Activated CD4-positive, alpha-beta T cell treated with anti-CD3 and anti-CD28 coated beads, Interleukin-2, amount 50 U/mL, for 48 hours (primary cell): ENCODE results near the gene DNMT3B.
"Not testable (repeated sequence)": the region's sequence is repeated elsewhere in the genome, so short reads cannot be mapped to it uniquely, and the experiment has no call there.

Experiments
- DNase-seq, 2 experiments: peaks; one replicate each; pipeline ENCODE4 v3.0.0-alpha.2; 2020

DNMT3B gene

DNA sequence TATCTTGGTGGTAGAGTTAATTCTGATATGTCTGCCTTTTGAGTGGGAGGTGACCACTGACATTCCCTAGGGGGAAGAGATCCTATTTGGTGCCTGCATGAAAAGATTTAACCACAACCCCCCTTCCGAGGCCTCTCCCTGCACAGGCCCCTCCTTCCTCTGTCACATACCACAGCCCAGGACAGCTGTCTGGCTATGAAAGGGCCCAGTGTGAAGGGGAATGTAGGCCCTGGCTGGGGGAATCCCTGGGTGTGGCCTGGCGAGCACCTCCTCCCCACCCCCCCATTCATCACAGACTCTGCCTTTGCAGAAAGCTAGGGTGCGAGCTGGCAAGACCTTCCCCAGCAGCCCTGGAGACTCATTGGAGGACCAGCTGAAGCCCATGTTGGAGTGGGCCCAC lies 30.1 kb downstream of the DNMT3B start:
- DNase-seq = peak; percentile 26 to 42

DNA sequence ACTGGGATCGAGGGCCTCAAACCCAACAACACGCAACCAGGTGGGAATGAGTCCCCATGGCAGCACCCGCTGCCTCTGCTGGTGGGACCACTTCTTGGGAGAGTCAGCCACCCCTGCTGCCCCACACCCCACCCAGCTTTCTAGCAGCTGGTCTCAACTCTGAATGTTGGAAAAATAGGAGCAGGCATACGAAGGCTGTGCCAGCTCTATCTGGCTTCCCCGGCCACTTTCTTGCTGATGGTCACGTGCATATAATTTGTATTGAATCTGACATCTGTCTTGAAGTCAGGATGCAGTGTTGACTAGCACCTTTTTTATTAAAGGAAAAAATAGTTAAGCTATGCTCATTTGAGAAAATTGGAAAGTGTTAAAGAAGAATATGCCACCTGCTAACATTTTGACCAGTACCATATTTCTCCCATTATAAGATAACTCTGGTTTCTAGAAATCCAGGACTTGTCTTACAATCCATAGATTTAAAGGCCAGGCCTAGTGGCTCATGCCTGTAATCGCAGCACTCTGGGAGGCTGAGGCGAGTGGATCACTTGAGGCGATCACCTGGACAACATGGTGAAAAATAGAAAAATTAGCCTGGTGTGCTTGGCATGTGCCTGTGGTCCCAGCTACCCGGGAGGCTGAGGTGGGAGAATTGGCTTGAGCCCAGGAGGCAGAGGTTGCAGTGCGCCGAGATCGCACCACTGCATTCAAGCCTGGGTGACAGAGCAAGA lies 30.7 kb downstream of the DNMT3B start:
- DNase-seq = no peak

DNA sequence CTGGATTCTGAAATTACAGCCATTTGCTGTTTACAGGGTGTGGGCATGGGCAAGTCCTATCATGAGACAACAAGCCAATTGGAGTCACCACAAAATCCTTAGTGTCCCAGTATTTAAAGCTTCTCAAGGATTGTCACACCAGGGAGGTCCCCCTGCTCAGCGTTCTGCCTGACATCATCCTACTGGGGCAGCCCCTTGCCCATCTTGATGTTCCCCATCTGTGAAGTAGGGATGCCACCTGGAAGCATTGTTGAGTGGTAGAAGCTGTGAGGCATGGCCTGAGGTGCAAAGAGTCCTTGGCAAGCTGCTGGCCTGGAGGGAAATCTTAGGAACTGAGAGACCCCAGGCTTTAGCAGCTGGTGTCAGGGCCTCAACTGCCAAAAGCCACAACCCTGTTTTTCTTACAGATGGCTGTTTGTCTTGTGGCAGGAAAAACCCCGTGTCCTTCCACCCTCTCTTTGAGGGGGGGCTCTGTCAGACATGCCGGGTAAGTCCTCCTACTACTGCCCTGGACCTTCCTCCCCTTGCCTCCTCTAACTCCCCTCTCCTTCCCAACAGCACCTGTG lies 34.3 kb downstream of the DNMT3B start:
- DNase-seq = no peak

DNA sequence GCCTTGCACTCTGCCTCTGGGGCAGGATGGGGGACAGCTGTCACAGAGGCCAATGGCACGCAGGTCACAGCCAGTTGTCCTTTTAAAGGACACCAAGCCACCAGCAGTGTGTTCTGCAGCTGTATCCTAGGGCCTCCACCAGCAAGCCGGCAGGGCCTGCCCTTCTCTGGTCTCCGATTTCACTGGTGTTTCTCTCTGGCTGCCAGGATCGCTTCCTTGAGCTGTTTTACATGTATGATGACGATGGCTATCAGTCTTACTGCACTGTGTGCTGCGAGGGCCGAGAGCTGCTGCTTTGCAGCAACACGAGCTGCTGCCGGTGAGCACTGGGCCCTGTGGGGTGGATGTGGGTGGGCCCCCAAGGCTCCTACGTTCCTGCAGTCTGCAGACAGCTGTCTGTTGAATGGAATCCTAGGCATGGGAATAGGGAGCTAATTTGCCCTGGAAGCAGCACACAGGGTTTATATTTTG lies 34.8 kb downstream of the DNMT3B start:
- no peak for DNase-seq

DNA sequence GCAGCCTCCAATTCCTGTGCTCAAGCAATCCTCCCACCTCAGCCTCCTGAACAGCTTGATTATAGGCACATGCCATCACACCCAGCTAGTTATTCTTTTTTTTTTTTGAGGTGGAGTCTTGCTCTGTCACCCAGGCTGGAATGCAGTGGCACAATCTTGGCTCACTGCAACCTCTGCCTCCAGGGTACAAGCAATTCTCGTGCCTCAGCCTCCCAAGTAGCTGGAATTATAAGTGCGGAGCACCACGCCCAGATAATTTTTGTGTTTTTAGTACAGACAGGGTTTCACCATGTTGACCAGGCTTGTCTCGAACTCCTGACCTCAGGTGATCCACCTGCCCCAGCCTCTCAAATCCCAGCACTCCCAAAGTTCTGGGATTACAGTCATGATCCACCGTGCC lies 35.4 kb downstream of the DNMT3B start:
- DNase-seq = not testable (repeated sequence)

DNA sequence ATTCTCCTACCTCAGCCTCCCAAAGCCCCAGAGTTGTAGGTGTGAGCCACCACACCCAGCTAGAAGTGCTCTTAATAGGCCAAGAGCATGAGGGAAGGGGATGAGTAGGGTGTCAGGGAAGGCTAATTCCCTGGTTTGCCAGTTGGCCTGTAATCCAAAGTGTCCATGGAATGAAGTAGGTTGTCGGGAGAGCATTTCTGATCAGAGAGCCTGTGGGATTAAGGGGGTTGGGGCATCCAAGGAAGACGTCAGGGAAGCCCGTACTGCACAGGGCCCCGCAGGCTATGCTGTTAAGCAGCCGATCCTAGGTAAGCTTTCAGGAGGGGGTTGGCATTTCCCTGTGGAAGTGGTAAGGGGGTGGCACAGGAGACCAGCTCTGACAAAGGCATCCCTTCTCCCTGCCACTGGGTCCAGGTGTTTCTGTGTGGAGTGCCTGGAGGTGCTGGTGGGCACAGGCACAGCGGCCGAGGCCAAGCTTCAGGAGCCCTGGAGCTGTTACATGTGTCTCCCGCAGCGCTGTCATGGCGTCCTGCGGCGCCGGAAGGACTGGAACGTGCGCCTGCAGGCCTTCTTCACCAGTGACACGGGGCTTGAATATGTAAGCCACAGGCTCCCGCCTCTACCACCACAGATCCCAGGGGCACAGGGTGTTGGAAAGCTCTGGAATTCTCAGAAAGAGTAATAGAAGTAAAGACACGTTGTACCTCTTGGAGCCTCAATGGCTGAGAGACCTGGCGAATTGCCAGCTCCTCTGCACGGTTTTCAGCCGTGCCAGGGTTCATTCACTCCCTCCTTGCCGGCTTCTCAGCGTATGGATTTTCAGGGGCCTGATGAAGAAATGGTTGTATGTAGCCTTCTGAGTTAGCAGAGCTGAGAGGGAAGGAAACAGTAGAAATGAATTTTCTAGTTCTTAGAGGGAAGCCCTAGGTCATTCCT lies 36.1 kb downstream of the DNMT3B start:
- no peak for DNase-seq

DNA sequence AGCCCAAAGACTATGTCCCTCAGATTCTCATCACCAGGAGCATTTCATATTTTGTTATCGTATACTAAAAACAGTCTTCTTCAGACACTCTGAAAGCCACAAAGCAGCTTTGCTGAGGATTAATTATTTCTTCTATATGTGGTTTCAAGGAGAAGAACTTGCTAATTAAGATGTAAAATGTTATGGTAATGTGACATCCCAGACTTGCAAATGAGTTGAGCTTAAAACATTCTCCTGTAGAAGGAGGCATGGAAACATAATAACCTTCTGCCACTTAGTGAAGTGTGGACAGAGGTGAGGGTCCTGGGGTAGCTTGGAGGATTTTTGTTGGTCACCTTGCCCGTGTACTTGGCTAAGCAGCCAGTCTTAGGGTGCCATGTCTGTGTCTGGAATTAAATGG lies 40.9 kb downstream of the DNMT3B start:
- DNase-seq = no peak

DNA sequence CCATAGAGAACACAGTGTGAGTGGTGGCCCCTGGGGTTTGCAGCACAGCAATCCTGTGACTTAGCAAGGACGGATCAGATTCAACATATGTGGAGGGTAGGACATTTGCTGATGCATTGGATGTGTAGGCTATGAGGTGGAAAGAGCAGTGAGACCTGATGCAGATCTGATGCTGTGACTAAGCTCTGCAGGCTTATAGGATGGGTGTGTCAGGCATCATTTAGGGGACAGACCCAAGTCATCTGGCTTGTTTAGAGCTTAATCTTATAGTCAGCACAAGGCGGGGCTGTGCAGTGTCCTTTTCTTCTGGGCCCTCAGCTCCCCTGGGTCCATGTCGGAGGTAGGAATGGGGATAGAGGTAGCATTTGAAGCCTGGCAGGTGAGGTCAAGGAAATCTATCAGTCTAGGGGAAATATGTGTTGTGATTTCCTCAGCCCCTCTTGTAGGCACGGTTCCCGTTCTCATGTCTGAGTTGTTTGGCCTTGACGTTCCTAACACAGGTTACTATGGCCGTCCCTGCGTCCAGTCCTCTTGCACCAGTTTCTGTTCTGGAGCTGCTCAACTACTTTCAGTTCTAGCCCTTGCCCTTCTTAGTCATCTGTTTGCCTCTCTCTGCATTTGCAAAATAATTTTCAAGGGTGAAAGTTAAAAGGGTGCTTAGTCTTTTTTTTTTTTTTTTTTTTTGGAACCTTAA lies 42.0 kb downstream of the DNMT3B start:
- DNase-seq = no peak

DNA sequence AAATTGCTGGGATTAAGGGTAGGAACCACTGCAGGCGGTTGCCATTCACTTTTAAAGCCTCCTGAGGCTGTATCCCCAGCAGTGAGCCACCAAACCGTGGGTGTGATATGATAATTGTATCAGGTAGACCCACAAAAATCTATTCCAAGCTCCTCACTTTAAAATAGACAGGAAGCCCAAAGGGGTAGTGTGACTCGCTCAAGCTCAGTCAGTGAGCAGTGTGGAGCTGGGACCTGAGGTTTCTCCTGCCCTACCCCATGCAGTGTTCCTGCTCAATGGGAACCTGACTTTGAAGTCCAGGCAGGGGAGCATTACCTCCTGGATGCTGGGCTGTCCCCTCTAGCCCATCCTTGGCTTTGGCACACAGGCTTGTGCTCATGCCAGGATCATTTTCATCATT lies 42.6 kb downstream of the DNMT3B start:
- DNase-seq = no peak

DNA sequence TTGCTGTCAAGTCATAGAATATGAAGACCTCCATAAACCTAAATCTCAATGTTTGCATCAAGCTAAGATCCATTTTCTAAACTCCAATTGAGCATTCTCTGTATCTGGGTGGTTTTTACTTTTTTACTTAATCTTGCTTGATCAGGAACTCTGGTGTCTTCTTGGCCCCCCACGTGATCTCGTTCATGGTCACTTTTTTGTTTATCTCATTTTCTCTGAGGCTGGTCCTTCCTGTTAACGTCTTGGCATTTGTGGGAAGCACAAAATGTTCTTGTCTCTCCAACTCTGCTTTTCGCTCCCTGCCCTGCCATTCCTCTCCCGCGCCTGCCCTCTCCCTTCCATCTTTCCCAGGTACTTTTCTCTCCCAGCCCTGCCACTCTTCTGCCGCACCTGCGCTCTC lies 43.5 kb downstream of the DNMT3B start:
- no peak for DNase-seq

DNA sequence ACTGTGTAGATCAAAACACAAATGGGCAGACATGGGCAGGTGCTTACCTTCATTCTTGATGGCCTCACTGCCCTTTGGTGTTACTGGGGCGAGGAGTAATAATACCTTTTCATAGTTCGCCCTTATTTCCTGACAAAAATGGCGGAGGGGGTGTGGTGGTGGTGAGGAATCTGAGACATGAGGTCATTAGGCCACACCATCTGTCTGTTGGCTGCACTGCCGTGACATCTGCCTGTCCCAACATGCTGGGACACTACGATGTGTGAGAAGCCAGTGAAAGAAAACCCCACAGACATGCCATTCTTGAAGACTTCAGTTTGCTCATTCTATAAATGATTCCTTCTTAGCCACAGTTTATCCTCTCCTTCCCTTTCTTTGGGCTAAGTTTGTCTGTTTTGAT lies 44.2 kb downstream of the DNMT3B start:
- no peak for DNase-seq

DNA sequence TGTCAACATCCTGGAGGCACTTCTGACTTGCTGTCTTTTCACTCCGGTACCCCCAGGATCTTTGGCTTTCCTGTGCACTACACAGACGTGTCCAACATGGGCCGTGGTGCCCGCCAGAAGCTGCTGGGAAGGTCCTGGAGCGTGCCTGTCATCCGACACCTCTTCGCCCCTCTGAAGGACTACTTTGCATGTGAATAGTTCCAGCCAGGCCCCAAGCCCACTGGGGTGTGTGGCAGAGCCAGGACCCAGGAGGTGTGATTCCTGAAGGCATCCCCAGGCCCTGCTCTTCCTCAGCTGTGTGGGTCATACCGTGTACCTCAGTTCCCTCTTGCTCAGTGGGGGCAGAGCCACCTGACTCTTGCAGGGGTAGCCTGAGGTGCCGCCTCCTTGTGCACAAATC lies 45.5 kb downstream of the DNMT3B start:
- no peak for DNase-seq

DNA sequence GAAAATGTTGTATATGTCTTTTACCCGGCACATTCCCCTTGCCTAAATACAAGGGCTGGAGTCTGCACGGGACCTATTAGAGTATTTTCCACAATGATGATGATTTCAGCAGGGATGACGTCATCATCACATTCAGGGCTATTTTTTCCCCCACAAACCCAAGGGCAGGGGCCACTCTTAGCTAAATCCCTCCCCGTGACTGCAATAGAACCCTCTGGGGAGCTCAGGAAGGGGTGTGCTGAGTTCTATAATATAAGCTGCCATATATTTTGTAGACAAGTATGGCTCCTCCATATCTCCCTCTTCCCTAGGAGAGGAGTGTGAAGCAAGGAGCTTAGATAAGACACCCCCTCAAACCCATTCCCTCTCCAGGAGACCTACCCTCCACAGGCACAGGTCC lies 46.3 kb downstream of the DNMT3B start:
- DNase-seq = no peak

DNA sequence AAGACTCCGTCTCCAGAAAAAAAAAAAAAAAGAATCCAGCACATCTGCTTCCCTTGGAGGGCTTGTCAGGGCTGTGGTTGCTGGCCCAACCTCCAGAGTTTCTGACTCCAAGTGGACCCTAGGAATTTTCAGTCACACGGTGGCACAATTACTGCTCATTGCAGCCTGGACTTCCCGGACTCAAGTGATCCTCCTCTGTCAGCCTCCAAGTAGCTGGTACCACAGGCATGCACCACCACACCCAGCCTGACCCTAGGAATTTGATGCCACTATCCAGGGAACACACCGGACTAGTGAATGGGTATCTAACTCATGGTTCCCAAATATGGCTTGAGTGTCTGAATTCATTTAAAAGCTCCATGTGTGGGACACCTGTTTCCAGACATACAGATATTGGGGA lies 47.7 kb downstream of the DNMT3B start:
- no peak for DNase-seq

DNA sequence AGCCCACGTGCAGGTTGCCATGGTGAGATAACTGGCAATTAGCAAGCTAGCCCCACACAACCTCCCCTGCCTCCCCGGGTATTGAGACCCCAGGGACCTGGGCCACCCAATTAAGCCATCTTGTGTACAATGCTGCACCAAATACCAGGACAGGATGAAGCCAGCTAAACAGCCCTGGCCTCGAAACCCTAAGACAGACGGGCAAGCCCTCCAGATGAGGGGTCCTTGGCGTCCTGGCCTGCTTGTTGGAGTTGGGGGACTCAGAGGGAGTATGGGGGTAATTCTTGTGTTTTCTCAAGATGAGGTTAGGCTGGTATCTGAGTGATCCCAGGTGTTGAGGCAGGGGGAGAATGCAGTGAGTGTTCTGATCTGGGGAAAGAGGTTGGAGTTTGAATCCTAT lies 48.8 kb downstream of the DNMT3B start:
- no peak for DNase-seq

DNA sequence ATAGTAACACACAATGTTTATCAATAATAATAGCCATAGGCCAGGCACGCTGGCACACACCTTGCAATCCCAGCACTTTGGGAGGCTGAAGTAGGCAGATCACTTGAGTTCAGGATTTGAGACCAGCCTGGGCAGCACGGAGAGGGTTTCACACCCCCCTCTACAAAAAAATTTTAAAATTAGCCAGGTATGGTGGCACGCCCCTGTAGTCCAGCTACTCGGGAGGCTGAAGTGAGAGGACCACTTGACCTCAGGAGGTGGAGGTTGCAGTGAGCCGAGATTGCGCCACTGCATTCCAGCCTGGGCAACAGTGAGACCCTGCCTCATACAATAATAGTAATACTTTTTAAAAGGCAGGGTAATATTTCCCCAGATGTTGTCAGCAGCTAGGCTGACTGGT lies 49.7 kb downstream of the DNMT3B start:
- no peak for DNase-seq

DNA sequence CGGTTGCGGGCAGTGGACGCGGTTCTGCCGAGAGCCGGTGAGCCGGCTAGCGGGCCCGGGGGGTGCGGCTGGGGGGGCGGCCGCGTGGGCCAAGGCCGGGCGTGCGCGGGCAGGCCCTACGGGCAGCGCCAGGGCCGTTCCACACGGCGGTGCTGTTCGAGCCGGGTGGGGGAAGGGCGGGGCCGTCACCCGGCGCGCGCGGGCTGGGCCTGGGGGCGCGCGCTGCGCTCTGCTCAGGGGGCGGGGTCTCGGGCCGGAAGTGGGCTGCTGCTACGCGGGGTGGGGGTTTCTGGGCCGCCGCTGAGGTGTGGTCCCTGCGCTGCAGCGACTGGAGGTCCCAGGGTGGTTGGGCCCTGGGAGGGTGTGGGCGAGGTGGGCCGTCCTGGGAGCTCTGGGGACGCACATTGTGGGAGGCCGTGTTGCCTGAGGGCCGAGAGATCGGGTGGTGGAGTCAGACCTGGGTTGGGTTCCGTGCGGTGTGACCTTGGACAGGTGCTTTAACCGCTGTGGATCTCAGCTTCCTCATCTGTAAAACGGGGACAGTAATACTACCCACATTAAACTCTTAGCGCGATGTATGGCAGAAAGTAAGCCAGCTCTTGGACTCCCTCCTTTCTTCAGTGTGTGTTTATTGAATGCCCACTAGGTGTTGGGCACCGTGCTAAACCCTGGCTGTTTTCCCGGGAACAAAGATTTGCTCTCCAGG lies 58.0 kb downstream of the DNMT3B start:
- DNase-seq = peak; percentile 89 to 90

DNA sequence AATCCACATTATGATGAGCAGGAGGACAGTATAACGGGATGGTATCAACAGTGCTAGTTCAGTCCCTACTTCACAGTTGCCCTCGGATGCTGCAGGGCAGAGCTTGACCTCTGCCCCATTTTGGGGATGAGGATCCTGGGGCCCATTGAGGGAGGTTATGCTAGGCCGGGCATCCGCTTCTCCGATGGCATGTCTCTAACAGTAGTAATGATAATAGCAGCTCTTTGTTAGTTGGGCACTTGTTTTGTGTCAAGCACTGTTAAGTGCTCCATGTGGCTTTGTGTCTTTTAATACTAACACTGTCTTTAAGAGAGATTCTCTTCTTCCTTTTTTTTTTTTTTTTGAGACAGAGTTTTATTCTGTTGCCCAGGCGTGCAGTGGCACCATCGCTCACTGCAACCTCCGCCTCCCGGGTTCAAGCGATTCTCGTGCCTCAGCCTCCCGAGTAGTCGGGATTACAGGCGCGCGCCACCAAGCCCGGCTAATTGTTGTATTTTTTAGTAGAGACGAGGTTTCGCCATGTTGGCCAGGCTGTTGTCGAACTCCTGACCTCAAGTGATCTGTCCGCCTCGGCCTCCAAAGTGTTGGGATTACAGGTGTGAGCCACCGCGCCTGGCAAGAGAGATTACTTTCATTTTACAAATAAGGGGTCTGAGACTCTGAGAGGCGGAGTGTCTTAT lies 58.7 kb downstream of the DNMT3B start:
- DNase-seq = peak in 1 of 2 experiments; percentile 16

DNA sequence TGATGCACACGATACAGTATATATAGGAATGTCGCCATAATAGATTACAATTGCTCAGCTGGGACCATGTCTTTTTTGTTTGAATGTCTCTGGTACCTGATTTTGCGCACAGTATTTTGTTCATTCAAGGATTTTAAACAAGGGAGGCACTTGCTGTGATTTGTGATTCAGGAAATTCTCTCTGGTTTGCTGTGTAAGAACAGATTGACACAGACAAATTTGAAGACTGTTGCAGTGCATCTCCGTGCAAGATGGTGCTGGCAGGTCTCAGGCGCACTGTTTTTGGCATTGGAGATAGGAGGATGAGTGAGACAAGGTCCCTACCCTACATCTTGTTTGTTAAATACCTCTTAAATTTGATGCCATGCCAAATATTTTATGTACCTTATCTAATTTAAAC lies 60.0 kb downstream of the DNMT3B start:
- DNase-seq = no peak

DNA sequence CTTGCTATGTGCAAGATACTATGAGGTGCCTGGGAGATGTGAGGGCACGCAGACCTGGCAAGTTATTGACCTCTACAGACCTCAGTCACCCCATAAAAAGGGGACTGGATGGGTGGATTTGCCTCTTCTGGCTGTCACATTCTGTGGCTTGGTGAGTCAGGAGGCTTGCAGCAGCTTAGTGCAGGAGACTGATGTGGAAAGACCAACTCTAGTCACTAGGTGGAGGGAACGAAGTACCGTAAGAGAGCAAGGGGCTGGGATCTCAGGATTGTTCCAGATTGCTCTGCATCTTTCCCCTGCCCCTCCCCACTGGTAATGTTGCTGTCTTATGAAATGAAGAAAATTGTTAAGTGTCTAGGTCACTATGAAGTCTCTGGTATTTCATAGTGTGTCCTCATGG lies 60.9 kb downstream of the DNMT3B start:
- peak; percentile 26 to 30 for DNase-seq

DNA sequence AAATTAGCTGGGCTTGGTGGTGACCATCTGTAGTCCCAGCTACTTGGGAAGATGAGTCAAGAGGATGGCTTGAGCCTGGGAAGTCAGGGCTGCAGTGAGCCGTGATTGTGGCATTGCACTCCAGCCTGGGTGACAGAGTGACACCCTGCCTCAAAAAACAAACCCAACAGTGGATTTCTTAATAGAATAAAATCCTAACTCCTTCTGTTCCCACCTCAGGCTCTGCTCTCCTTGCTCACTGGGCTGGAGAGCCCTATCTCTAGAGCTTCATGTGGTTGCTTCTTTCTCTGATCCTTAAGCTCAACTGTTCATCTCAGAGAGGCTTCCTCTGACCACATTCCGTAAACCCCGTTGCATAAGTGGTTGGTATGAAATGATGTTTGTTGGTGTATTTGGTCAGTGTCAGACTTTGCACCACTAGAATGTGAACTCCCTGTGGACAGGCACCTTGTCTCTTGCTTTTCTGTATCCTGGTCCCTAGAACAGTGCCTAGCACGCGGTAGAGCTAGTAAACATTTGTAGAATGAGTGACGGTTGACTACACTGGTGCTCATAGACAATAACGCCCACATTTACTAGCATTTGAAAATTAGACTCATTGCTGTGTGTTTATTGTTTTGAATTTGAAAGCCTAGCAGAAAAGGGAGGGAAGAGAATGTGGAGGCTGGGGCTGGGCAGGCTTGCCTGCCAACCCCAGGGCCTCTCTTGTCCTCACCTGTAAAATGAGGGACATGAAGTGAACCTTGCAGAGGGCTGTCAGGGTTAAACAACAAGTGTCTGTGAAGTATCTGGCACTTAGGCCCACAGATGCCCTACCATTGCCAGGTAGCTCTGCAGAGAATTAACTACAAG lies 61.8 kb downstream of the DNMT3B start:
- DNase-seq = no peak
